Brain microvascular endothelial cell (primary cell): ENCODE measurements around the gene KISS1.

Source experiments
- DNase-seq: peaks from one replicate; pipeline ENCODE4 v3.0.0-alpha.2; 2020
- H3K27ac ChIP-seq: fragments of 250-450 bp; sonication (Bioruptor Pico); 2 replicates; pipeline ENCODE4 v1.5.1; 2020; ENCODE audit warnings: mild to moderate bottlenecking, moderate library complexity
- H3K27me3 ChIP-seq: fragments of 250-450 bp; sonication (Bioruptor Pico); replicated peaks from 2 replicates; pipeline ENCODE4 v1.5.1; 2020; ENCODE audit warnings: mild to moderate bottlenecking
- H3K36me3 ChIP-seq: fragments of 250-450 bp; sonication (Bioruptor Pico); replicated peaks from 2 replicates; pipeline ENCODE4 v1.5.1; 2020; ENCODE audit warnings: mild to moderate bottlenecking
- H3K4me3 ChIP-seq: 2 replicates; pipeline ENCODE4 v1.5.1; 2011; ENCODE audit warnings: low read depth, mild to moderate bottlenecking, control low read depth, low read length, moderate library complexity
- CTCF ChIP-seq: IDR thresholded peaks from 2 replicates; pipeline ENCODE4 v1.5.1; 2011; ENCODE audit warnings: low read depth, mild to moderate bottlenecking, moderate library complexity, low read length, control low read depth, inconsistent platforms; ENCODE audit errors: missing control alignments
- in situ Hi-C: cut with HindIII; loops from 2 replicates; pipeline ENCODE4 v1.10.0; 2017; ENCODE audit warnings: low sequenced_read_pairs, low pct_ligation_motif_present

The KISS1 gene

GRCh38 chr1:204201348-204202040 is 5.2 kb upstream of the KISS1 start:
- no peak overlapping the region for H3K4me3 ChIP-seq
- in situ Hi-C loops, result no loop called here
- H3K27me3 ChIP-seq, result peaks cover 4% of the 10 kb centered on the region
- no peak for DNase-seq
- no peak for TF ChIP-seq CTCF
- no peaks in the 10 kb centered on the region for H3K36me3 ChIP-seq
- no peak overlapping the region for H3K27ac ChIP-seq

- no peaks in the 10 kb centered on the region for H3K36me3 ChIP-seq
- no peak overlapping the region for H3K4me3 ChIP-seq
- no peak for DNase-seq
- peaks cover 2% of the 10 kb centered on the region for H3K27me3 ChIP-seq
- TF ChIP-seq CTCF, result no peak
- in situ Hi-C loops, result no loop called here
- no peak overlapping the region for H3K27ac ChIP-seq
These were observed 3.3 kb upstream of the KISS1 start for GRCh38 chr1:204199579-204199978.

GRCh38 chr1:204198348-204199340 is 2.4 kb upstream of the KISS1 start:
- DNase-seq, result peak; percentile 69
- peak; percentile 24 for TF ChIP-seq CTCF
- Histone ChIP-seq H3K27me3 (no peaks in the 10 kb centered on the region), H3K36me3 (no peaks in the 10 kb centered on the region), H3K27ac (no peak overlapping the region), H3K4me3 (no peak overlapping the region)
- in situ Hi-C loops, result no loop called here

- DNase-seq, result no peak
- Histone ChIP-seq H3K27ac (no peak overlapping the region), H3K27me3 (no peaks in the 10 kb centered on the region), H3K4me3 (no peak overlapping the region), H3K36me3 (no peaks in the 10 kb centered on the region)
- no peak for TF ChIP-seq CTCF
- in situ Hi-C loops, result no loop called here
These were observed 777 bp upstream of the KISS1 start for GRCh38 chr1:204197068-204197467.

- no peaks in the 10 kb centered on the region for H3K36me3 ChIP-seq
- no peak overlapping the region for H3K27ac ChIP-seq
- H3K27me3 ChIP-seq, result no peaks in the 10 kb centered on the region
- no peak overlapping the region for H3K4me3 ChIP-seq
- in situ Hi-C loops, result no loop called here
- no peak for DNase-seq
- no peak for TF ChIP-seq CTCF
These were observed 1.5 kb downstream of the KISS1 start for GRCh38 chr1:204194771-204195170.
